Measurements from ENCODE around the gene FAIM.

DNA sequence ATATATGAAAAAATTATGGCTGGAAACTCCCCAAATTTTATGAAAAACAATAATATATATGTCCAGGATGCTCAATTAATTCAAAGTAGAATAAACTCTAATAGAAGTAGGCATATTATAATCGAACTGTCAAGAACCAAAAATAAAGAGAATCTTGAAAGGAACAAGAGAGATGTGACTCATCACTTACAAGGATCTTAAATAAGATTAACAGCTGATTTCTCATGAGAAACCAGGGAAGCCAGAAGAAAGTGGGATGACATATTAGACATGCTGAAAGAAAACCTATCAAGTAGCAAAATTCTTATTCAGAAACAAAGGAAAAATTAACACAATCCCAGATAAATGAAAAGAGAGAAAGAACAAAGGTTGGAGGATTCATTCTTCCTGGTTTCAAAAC, 66.8 kb downstream of the FAIM start:
- TF ChIP-seq CTCF (IDR thresholded peaks at IDR 0.05), result no peak
- no peak for TF ChIP-seq POLR2AphosphoS5 (IDR thresholded peaks at IDR 0.05)
- TF ChIP-seq POLR2A (IDR thresholded peaks at IDR 0.05), result no peak
